GM21723 (cell line): ENCODE data around the gene ESYT3.
"Not testable (repeated sequence)": the region's sequence is repeated elsewhere in the genome, so short reads cannot be mapped to it uniquely, and the experiment has no call there.

Experiments
- ATAC-seq: cut with Tn5 transposase; IDR thresholded peaks from one replicate; pipeline ENCODE4 v1.9.1; 2021; ENCODE audit warnings: mild to moderate bottlenecking, moderate library complexity; ENCODE audit not compliant: unreplicated experiment

ESYT3 gene

DNA sequence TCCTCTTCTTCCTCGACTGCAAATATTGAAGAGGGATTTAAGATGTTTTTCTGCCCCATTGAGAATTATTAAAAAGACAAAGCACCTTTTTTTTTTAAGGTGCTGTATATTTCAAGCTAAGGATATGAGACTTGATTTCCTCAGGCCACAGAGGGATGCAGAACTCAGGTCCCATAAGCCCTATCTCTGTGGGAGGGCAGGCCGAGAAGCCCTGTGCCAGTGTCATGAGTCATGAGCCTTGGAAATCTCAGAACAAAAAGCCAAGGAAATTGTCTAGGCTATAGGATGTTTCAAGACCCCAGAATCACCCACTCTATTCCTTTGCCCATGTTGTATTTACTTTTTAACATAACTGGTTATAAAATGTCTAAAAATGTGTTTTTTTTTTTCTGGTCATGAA lies 7.3 kb downstream of the ESYT3 start:
- no peak for ATAC-seq

DNA sequence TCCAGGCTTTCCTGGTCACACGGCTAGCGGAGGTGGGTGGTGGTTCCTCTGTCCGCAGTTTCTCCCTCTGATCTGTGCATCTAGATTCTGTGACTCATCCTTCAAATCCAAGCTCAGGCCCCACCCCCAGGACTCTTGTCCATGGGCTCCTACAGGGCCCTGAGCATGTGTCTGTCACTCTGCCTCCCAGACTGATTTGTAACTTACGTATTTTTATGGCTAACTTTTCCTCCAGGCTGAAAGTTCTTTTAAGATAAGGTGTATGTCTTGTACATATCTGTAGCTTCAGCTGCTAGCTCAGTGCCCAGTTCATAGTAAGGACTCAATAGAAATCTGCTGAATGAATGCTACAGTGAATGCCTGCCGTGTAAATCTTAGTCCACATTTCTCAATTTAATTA lies 8.0 kb downstream of the ESYT3 start:
- no peak for ATAC-seq

DNA sequence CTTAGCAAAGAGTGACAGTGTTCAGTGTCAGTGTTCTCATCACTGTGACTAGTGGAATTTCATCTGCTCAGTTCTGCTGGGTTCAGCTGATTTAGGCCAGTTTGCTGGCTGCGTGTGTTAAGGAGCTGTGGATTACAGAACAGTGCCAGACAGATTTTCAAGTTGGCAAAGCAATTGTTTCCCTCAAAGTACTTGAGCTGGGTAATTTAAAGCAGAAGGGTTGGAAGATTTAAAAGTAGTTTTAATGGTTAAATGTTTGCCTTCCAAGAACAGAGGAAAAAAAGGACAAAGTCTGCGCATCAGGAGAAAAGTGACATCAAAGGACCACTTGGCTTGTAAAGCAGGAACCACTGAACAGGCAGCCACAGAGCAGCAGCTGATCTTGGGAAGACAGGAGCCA lies 8.7 kb downstream of the ESYT3 start:
- no peak for ATAC-seq

DNA sequence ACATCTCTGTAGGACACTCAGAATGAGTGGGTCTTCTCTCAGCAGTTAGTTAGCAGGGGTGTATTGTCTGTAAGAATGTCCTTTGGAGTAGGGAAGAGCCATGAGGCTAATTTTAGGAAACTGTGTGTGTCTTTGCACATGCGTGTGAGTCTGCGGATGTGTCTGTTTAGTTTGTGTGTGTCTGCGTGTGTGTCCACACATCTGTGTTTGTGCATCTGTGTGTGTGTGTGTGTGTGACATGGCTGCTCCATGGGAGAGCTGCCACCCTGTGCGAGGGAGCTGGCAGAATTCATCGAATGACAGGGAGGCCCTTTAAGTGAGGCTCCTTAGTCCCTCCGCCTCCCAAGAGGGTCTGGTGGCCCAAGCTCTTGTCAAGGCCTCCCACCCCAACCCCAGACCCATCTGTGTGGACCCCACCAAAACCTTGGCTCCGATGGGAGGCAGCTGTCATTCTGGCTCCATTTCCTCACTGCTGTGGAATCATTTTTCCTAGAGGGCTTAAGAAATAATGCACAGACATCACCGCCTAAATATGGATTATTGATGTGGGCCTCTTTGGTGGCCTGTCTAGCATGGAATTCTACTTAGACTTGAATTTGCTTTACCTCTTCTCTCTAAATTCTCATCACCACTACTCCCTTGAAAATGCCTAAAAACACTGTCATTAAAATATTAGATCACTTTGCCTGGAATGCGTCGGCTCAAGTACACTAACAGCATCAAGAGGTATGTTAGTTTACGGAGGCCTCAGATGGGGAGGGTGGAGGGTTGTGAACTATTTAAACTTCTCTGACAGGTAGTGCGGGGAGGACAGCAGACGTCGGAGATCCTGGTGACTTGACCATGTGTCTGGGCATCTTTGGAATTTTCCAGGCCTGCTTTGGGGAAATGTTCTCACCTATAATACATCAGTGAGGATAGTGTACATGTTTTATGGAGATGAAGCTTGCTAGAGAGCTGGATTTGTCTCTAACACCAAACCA lies 9.4 kb downstream of the ESYT3 start:
- no peak for ATAC-seq

DNA sequence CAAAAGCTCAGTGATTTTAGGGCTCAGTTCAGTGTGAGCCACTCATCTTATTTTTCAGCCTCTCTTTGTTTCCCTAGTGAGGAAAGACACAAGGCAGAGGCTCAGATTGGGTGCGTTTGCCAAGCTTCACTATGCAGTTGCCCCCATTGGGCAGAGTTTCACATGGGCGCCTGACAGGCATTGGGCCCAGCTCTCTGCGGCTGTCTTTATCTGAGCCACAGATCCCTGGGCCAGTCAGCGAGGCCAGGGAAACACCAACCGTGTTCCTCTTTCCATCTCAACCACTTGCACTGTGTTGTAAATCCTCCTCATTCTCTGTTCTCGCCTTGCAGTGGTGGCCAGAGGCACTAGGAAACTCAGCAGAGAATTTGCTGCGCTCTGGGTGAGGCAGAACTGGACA lies 10.8 kb downstream of the ESYT3 start:
- no peak for ATAC-seq

DNA sequence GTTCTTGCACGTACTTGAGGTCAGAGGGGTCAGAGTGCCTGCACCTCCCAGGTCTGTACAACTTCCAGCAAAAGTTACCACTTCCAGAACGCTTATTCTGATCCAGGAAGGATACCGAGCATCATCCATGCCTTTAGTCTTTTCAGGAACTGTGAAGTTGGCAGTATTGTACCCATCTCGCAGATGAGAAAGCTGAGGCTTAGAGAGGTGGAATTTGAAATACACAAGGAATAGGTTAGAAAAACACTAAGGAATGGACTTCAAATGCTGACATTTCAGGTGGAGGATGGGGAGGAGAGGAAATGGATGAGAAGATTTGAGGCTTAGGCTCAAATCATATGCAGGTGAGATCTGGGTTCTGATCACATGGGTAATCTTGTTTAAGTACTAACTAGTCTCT lies 11.2 kb downstream of the ESYT3 start:
- ATAC-seq = no peak

DNA sequence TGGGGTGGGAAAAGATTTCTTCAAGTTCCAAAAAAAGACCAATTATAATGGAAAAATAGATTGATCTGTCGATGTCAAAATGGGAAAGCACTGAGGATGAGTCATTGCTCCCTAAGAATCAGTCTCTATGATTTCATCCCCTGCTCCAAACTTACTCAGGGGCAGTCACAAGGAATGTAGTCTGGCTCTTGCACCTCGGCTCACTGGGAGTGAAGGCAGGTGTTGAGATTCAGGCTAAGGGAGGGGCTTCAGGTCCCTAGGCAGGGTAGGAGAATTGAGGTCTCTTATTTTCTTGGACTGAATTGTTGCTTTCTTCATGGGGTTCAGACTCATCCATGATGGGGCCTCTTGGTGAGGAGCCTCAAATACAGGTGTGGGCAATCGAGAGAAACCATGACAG lies 14.2 kb downstream of the ESYT3 start:
- no peak for ATAC-seq

DNA sequence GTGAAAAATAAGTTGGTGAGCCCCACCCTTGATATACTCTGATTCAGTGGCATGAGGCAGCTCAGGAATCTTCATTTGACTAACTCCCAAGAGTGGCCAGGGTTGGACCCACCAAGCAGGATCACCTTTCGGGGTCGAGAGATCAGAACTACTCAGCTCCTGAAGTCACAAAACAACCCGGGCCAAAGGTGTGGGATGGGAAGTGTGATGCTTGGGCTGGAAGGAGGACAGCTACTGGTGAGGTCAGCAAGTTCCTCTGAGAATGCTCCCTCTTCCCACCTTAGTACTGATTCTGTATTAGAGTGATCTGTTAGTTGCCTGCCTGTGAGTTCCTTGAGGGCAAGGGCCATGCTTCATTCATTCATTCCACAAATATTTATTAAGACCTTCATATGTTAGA lies 15.1 kb downstream of the ESYT3 start:
- no peak for ATAC-seq

DNA sequence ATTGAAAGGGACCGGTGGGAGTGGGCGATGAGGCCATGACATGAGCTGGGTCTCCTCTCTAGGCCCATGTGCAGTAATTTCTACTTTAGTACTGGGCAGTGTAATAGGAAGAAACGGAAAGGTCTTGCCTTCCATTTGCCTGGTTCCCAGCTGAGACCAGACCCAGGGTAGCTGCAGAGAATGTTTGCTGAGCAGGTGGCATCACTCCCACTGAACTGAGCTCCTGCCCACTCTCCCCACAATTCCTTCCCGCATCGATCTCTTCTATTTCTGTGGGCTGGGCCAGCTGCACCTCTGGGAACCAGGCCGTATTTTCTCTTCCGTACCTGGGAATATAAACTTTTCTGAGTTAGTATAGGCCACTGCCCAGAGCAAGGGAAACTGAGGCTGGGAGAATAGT lies 15.8 kb downstream of the ESYT3 start:
- ATAC-seq = no peak

DNA sequence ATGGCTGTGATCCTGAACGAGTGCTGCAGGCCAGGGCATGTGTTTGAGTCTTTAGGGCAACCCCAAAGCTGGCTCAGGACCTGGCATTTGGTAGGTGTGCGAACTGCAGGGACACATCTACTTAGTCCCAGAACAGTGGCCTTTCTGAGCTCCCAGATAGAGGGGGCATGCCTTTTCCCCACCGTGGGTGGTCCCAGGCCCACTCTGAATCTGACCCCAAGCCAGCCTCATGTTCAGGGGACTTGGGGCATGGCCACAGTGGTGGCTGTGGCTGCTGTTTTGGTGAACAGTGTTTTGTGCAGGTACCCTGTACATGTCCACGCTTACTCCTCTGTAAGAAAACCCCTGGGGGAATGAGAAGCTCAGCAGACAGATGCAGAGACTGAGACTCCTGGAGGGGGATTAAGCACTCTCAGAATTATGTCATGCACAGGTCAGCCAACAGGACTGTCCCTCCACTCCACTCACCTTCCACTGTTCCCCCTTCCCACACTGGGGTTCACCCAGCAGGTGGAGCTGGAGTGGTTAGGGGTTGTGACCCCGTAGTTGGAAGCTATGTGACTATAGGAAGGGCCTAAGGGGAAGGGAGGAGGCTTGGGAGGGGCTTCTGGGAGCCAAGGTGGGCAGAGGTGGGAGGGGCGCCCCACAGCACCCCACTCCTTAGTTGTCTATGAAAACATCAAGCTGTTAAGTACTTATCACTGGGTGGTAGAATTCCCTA lies 16.4 kb downstream of the ESYT3 start:
- no peak for ATAC-seq

DNA sequence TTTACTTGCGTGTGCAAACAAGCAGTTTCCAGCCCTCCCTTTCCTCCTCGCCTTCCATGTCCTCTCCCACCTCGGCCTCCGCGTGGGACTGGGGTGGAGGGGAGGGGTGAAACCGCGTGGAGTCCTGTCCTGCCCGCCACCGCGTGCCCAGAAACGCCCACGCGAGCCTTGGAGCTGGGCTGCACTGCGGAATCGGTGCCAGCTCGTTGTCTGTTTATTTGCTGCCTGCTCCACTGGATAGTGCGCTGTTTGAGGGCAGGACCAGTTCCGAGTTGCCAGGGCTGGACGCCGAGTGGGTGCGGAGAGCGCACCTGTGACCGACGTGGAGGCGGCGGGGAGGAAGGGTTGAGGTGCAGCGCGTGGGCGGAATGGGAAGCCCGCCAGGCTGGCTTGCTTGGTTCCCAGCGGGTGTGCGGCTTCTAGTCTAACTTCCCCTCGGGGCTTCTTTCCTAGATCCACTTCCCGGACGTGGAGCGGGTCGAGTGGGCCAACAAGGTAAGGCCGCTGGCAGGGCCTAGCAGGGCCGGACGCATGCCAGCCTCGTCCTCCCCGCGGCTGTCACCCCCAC lies 17.3 kb downstream of the ESYT3 start:
- no peak for ATAC-seq

DNA sequence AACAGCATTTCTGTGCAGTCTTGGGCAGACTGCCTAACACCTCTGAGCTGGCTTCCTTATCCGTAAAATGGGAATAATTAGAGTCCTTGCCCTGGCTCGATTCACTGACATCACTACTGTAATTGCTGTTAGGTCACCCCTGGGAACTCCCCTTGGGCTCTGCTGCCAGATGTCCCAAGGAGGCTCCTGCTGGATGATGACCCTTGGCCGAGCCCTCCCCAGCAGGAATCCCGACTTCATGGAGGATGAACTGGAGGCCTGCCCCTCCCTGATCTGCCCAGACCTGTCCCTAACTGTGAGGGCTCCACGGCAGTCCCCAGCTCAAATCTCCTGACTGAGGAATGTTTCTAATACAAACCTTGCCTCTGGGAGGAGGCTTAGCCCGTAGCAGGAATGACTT lies 18.0 kb downstream of the ESYT3 start:
- ATAC-seq = no peak

DNA sequence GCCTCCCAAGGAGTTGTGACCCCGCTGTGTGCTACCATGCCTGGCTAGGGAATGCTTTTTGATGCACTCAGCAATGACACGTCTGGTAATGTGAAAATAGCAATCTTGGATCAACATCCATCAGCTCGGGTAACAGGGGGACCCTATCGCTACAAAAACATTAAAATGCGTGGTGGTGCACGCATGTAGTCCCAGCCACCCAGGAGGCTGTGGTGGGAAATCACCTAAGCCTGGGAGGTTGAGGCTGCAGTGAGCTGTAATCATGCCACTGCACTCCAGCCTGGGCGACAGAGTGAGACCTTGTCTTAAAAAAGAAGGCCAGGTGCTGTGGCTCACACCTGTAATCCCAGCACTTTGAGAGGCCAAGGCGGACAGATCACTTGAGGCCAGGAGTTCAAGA lies 19.5 kb downstream of the ESYT3 start:
- ATAC-seq = not testable (repeated sequence)

DNA sequence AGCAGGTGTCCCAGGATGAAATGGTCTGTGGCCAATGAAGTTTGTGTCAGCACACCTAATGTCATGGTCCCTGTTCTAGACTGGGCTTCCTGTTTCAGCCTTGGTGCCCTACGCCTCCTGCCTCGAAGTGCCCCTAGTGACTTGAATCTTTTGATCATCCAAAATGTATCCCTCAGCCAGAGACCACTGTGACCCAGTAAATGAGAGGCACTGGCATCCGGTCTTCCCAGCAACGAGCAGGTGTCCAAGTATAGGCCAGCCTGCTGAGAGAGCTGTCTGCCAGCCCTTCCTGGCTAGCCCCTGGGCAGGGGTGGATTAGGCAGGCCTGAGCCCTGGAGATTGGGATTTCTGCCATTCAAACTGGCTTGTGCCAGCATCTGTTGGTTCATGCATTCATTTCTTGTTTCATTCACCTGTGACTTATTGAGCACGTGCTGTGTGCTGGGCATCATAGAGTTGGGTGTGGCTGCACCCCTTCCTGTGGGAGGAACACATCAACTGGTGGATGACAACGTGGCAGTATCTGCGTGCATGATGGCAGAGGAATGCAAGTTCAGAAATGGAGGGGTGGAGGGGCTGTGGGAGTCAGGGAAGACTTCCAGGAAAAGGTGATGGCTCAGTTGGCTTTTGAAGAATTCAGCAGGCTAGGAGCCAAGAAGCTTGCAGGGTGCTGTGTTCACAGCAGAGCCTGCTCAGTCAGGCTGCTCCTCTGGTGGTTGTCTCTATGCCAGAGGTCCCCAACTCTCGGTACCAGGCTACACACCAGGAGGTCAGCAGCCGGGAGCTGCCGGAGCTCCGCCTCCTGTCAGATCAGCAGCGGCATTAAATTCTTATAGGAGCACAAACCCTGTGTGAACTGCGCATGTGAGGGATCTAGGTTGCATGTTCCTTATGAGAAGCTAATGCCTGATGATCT lies 21.6 kb downstream of the ESYT3 start:
- no peak for ATAC-seq

DNA sequence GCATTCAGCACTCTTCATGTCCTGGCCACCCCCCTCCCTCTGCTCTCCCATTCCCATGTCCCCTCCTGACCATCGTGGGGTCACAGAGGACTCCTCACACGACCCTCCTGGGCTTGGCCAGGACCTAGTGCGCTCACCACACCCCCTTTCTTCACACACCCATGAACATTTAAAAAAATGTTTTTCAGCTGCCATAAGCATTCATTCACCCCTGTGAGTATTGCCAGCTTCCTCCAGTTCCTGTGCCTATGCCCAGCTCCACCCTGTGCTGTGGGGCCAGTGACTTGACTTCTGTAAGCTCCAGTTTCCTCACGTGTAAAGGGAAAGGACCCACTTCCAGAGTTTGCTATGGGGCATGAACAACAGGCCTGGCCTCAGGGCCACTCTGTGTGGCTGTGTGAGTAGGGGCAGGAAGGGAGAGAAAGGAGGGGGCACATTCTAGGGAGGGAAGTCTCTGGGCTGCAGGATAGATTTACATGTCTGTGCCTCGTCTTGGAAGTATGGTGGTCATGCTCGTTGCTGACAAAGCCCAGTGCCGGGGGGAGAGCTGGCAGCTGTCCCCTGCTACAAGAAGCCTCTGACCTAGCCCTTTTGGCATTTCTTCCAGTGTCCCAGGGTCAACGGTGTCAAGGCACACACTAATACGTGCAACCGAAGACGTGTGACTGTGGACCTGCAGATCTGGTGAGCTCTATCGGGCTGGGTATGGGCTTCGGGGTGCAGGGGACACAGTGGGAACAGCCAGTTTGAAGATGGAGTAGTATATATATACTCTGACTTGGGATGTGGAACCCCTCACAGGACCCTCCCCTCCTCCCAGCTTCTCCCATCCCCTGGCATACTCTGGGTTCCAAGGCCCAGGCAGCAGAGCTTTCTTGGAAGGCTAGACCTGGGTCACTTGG lies 22.8 kb downstream of the ESYT3 start:
- no peak for ATAC-seq

DNA sequence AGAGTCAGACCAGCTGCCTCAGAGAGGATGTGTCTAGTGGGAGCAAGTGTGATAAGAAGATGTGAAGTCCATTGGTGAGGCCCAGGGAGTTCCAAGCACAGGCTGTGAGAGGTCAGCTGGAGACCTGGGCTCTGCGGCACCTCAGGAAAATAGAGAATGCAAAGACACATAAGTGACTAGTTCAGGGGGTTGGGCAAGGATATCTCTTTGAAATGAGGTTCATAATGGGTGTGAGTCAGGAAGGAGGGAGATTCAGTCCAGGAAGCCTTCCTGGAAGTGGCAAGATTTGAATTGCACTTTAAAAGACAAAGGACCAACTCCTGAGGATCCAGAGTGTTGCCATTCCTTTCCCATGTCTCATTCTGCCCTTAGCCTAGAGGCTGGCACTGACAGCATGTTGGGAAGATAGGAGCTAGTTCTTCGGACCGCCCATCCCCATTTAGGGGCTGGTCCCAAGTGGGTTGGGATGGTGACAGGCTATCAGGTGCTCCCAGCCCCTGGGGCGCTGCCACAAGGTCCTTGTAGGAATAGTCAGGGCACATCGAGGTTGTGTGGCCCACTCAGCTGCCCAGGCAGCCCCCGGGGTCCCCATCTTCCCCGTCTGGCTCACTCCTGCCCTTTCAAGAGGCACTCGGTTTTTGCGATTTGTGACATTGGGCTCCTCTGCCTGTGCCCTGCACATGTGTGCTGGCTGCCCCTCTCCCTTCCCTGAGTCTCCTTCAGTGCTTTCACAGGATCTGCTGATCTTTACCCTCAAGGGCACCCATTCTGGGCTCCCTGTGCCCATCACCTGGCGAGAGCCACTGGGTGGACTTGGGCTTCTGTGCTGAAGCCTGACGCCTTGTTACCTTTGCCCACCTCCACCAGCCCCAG lies 23.7 kb downstream of the ESYT3 start:
- no peak for ATAC-seq

DNA sequence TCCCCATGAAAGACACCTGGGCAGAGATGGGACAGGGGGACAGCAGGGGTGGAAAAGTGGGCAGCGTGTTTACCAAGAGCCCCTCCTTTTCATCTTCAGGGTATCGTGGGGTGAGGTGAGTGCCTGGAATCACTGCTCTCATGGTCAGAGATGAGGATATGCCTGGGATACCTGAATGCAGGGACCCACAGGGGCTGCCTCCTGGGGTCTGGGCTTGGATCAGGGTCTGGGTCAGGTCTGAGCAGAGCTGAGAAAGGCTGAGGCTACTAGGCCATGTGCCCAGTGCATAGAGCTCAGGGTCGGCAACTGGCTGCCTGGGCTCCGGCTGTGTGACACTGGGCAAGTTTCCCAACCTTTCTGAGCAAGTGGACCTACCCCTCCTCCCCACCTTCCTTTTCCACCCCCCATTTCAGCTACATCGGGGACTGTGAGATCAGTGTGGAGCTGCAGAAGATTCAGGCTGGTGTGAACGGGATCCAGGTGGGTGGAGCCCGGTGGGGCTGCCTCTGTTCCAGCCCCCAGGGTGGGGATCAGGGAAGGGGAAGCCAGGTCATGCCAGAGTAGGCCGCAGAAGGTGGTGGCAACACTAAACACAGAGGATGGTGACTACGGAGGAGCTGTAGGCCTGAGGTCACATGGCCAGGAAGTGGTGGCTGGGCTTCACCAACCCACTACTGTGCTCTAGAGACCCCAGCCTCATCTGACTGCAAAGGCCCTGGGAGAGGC lies 24.5 kb downstream of the ESYT3 start:
- no peak for ATAC-seq
